ENCODE measurements around the gene GUCY2C.

- TF ChIP-seq, protein P1, sequence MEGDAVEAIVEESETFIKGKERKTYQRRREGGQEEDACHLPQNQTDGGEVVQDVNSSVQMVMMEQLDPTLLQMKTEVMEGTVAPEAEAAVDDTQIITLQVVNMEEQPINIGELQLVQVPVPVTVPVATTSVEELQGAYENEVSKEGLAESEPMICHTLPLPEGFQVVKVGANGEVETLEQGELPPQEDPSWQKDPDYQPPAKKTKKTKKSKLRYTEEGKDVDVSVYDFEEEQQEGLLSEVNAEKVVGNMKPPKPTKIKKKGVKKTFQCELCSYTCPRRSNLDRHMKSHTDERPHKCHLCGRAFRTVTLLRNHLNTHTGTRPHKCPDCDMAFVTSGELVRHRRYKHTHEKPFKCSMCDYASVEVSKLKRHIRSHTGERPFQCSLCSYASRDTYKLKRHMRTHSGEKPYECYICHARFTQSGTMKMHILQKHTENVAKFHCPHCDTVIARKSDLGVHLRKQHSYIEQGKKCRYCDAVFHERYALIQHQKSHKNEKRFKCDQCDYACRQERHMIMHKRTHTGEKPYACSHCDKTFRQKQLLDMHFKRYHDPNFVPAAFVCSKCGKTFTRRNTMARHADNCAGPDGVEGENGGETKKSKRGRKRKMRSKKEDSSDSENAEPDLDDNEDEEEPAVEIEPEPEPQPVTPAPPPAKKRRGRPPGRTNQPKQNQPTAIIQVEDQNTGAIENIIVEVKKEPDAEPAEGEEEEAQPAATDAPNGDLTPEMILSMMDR (IDR thresholded peaks at IDR 0.05): no peak
- no peak for TF ChIP-seq POLR2A (IDR thresholded peaks at IDR 0.05)
These were observed 42.0 kb downstream of the GUCY2C start for GRCh38 chr12:14654416-14654815.

Data from esophagus squamous epithelium (tissue), 4 donors.